ENCODE measurements around the gene CYTL1. TPM values are rescaled to one million over a fixed set of nuclear protein-coding genes. Genes with fewer than 3 reads are reported as not detected.
A peak's percentile ranks its signal among the peaks of the same experiment; 100 is the strongest.

The CYTL1 gene
- total and polyA plus RNA-seq, 8 donors: 0.73 to 56.3 (median 26.8) TPM

DNA sequence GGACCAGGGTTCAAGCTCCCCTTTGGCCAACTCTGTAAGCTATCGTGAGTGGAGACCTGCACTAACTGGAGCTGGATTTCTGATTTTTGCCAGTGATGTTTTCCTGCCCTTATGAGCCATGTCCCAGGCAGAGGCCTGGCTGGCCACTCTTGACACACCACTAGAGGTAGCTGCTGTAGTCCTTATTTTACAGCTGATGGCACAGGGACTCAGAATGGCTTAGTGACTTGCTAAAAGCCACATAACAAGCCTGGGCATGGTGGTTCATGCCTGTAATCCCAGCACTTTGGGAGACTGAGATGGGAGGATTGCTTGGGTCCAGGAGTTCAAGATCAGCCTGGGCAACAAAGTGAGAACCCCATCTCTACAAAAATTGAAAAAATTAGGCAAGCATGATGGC, 33.4 kb downstream of the CYTL1 start:
- DNase-seq: no peak
- no peaks in the 10 kb centered on the region for H3K27me3 ChIP-seq
- no peak overlapping the region for H3K4me3 ChIP-seq
- intact Hi-C loops (cut with DNase I): no loop called here
- H3K36me3 ChIP-seq: no peaks in the 10 kb centered on the region
- ATAC-seq: no peak
- TF ChIP-seq, protein P1, sequence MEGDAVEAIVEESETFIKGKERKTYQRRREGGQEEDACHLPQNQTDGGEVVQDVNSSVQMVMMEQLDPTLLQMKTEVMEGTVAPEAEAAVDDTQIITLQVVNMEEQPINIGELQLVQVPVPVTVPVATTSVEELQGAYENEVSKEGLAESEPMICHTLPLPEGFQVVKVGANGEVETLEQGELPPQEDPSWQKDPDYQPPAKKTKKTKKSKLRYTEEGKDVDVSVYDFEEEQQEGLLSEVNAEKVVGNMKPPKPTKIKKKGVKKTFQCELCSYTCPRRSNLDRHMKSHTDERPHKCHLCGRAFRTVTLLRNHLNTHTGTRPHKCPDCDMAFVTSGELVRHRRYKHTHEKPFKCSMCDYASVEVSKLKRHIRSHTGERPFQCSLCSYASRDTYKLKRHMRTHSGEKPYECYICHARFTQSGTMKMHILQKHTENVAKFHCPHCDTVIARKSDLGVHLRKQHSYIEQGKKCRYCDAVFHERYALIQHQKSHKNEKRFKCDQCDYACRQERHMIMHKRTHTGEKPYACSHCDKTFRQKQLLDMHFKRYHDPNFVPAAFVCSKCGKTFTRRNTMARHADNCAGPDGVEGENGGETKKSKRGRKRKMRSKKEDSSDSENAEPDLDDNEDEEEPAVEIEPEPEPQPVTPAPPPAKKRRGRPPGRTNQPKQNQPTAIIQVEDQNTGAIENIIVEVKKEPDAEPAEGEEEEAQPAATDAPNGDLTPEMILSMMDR (IDR thresholded peaks at IDR 0.05): no peak
- H3K27ac ChIP-seq: no peak overlapping the region
- no peaks in the 10 kb centered on the region for H3K4me1 ChIP-seq
- H3K9me3 ChIP-seq: no peaks in the 10 kb centered on the region

DNA sequence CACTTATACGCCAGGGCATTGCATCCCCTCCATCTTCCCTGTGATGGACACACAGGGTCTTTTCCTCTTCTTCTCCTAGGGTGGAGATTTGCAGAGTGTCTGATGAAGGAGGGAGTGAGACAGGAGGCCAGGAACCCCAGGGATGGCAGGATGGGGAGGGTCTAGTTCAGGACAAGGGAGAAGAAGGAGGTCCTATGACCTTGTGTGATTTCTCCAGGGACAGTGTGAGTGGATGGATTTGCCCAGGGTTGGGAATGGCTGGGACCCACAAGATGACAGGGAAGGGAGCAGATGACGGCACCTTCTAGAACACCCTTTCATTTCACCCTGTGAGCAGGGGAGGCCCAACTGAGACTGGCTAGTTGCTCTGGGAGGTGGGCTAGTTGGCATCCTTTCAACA, 34.2 kb downstream of the CYTL1 start:
- TF ChIP-seq, protein P1 (IDR thresholded peaks at IDR 0.05): no peak
- no peak for DNase-seq

DNA sequence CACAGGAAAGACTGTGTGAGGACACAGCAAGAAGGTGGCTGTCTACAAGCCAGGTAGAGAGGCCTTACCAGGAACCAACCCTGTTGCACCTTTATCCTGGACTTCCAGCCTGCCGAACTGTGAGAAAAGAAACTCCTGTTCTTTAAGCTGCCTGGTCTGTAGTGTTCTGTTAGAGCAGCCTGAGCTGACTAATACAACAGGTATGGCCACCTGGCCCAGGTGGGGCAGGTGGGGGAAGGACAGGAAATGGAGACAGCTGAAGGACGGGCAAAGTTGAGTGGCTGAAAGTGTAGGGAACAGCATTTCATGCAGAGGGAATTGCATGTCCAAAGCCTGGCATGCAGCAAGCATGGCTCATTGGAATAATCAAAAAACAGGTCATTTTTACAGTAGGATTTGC, 35.1 kb downstream of the CYTL1 start:
- DNase-seq (no peak), ATAC-seq (no peak)
- H3K27me3 ChIP-seq: no peaks in the 10 kb centered on the region
- H3K9me3 ChIP-seq: no peaks in the 10 kb centered on the region
- TF ChIP-seq, protein P1 (IDR thresholded peaks at IDR 0.05): no peak
- no peak overlapping the region for H3K4me3 ChIP-seq
- intact Hi-C loops (cut with DNase I): no loop called here
- H3K36me3 ChIP-seq: no peaks in the 10 kb centered on the region
- no peaks in the 10 kb centered on the region for H3K4me1 ChIP-seq
- no peak overlapping the region for H3K27ac ChIP-seq

More for the DNA sequence above, 34.2 kb downstream of the CYTL1 start:
- Histone ChIP-seq H3K27ac (no peak overlapping the region), H3K27me3 (no peaks in the 10 kb centered on the region), H3K36me3 (no peaks in the 10 kb centered on the region), H3K9me3 (no peaks in the 10 kb centered on the region), H3K4me1 (no peaks in the 10 kb centered on the region), H3K4me3 (no peak overlapping the region)
- no peak for ATAC-seq
- intact Hi-C loops (cut with DNase I): no loop called here

DNA sequence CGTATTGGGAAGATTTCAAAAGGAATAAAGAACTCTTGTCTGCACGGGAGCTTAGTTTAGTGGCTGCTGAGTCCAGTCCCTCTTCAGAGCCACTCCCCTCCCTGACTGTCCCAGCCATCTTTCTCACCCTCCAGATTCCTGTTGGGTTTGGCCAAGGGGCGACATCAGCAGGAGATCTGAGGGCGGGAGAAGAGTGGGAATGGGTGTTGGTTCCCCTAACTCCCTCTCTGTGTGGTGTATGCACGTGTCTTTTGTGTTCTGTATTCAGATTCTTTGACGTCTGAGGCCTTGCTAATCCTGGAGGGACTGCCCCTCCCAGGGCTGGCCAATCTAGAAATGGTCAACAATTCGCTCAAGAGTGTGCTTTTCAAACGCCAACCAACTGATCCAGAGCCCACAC, 37.4 kb downstream of the CYTL1 start:
- no peaks in the 10 kb centered on the region for H3K4me1 ChIP-seq
- no peak overlapping the region for H3K4me3 ChIP-seq
- DNase-seq: no peak
- no peaks in the 10 kb centered on the region for H3K36me3 ChIP-seq
- ATAC-seq: no peak
- TF ChIP-seq, protein P1 (IDR thresholded peaks at IDR 0.05): no peak
- H3K27me3 ChIP-seq: no peaks in the 10 kb centered on the region
- H3K9me3 ChIP-seq: no peaks in the 10 kb centered on the region
- no peak overlapping the region for H3K27ac ChIP-seq
- intact Hi-C loops (cut with DNase I): no loop called here

DNA sequence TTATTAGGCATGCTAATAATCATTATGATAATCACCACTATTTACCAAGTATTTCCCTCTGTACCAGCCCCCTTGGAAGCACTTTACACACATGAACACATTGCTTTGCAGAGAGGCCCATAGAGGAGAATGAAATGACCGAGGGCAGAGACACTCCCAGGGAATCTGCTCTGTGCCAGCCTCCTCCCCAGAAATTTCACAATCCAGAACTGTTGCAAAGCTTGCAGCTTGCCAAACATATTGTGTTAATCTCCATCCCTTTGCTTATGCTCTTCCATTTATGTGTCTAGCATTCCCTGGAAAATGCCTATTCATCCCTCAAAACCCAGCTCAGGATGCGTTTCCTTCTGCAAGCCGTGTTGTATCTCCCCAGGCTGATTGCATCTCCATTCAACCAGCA, 37.8 kb downstream of the CYTL1 start:
- no peaks in the 10 kb centered on the region for H3K4me1 ChIP-seq
- H3K27me3 ChIP-seq: no peaks in the 10 kb centered on the region
- DNase-seq: peak in 2 of 4 donors; percentile 42 to 51
- TF ChIP-seq, protein P1 (IDR thresholded peaks at IDR 0.05): no peak
- no peak overlapping the region for H3K4me3 ChIP-seq
- intact Hi-C loops (cut with DNase I): no loop called here
- no peaks in the 10 kb centered on the region for H3K9me3 ChIP-seq
- no peaks in the 10 kb centered on the region for H3K36me3 ChIP-seq
- peak; percentile 43 for ATAC-seq
- no peak overlapping the region for H3K27ac ChIP-seq
